T-helper 17 cell (primary cell): ENCODE measurements around the gene MYBPC3. TPM values are rescaled to one million over a fixed set of nuclear protein-coding genes. Genes with fewer than 3 reads are reported as not detected.

ENCODE experiments used
- ATAC-seq: fragments of 150-1000 bp; cut with Tn5 transposase; 2 replicates; pipeline ENCODE4 v1.10.0; 2021; ENCODE audit warnings: mild to moderate bottlenecking, moderate library complexity
- DNase-seq, 3 donors: peaks; one replicate each; pipeline versions ENCODE4 v3.0.0 to v3.0.0-alpha.2; 2020 to 2021
- H3K9me3 ChIP-seq: one replicate; pipeline ENCODE4 v1.7.0; 2013; ENCODE audit warnings: low read length, mild to moderate bottlenecking; ENCODE audit not compliant: control insufficient read depth, poor library complexity, severe bottlenecking
- H3K27ac Mint-ChIP-seq: one replicate; pipeline ENCODE4 v1.8.0; 2022; ENCODE audit warnings: mild to moderate bottlenecking, moderate library complexity, mixed read lengths
- H3K27me3 Mint-ChIP-seq: one replicate; pipeline ENCODE4 v1.8.0; 2022; ENCODE audit warnings: mixed read lengths
- H3K36me3 Mint-ChIP-seq: one replicate; pipeline ENCODE4 v1.8.0; 2022; ENCODE audit warnings: low read depth, mixed read lengths
- H3K4me1 Mint-ChIP-seq: one replicate; pipeline ENCODE4 v1.8.0; 2022; ENCODE audit warnings: mild to moderate bottlenecking, mixed read lengths
- H3K4me3 Mint-ChIP-seq: one replicate; pipeline ENCODE4 v1.8.0; 2022; ENCODE audit warnings: mild to moderate bottlenecking, moderate library complexity, mixed read lengths
- total RNA-seq, 4 donors: library from RNA in 2 of 4; stranded (reverse) in 2 of 4; gene quantifications; one replicate each; pipeline ENCODE4 v1.2.3 and lab custom pipeline; 2022 to 2026

MYBPC3 gene
- total RNA-seq, 2 donors from 2014 or later: 0.10 TPM; not detected in 1

- Mint-ChIP-seq H3K4me3 (no peak overlapping the region), H3K4me1 (peaks cover 5% of the 10 kb centered on the region), H3K27me3 (no peaks in the 10 kb centered on the region), H3K36me3 (no peaks in the 10 kb centered on the region), H3K27ac (no peak overlapping the region)
- ATAC-seq (no peak), DNase-seq (no peak)
- no peaks in the 10 kb centered on the region for H3K9me3 ChIP-seq
Observed at GRCh38 chr11:47359162-47359561, 6.7 kb upstream of the MYBPC3 start.

DNA sequence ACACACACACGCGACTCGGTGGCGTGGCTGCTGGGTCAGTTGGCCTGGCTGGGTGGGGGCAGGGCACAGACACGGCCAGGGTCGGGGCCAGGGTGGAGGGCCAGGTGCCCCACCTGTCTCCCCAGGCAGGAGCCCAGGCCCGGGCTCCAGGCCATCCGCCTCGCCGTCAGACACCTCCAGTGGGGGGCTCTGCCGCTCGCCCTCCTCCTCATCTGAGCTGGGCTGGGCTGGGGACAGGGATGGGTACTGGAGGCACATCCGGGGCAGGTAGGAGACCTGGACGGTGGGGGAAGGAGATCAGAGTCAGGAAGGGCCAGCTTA is 6.2 kb upstream of the MYBPC3 start:
- H3K9me3 ChIP-seq: no peaks in the 10 kb centered on the region
- Mint-ChIP-seq H3K4me3 (no peak overlapping the region), H3K4me1 (peaks cover 5% of the 10 kb centered on the region), H3K27me3 (no peaks in the 10 kb centered on the region), H3K27ac (no peak overlapping the region), H3K36me3 (no peaks in the 10 kb centered on the region)
- ATAC-seq (no peak), DNase-seq (no peak)

GRCh38 chr11:47357985-47358730 is 5.7 kb upstream of the MYBPC3 start:
- no peak for DNase-seq
- ATAC-seq: no peak
- peaks cover 5% of the 10 kb centered on the region for H3K4me1 Mint-ChIP-seq
- no peaks in the 10 kb centered on the region for H3K27me3 Mint-ChIP-seq
- H3K9me3 ChIP-seq: no peaks in the 10 kb centered on the region
- no peaks in the 10 kb centered on the region for H3K36me3 Mint-ChIP-seq
- no peak overlapping the region for H3K27ac Mint-ChIP-seq
- no peak overlapping the region for H3K4me3 Mint-ChIP-seq

DNA sequence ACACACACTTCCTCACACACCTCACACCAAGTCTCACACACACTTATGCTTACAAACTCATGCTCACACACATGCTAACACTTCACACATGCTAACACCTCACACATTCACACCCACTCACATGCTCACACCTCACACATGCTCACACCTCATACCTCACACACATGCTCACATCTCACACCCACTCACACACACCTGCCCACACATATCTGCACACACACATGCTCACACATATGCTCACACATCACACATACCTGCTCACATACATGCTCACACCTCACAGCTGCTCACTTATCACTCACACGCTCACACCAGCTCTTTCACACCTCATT is 4.5 kb upstream of the MYBPC3 start:
- Mint-ChIP-seq H3K4me1 (peaks cover 5% of the 10 kb centered on the region), H3K27me3 (no peaks in the 10 kb centered on the region), H3K4me3 (no peak overlapping the region), H3K36me3 (no peaks in the 10 kb centered on the region), H3K27ac (no peak overlapping the region)
- H3K9me3 ChIP-seq: no peaks in the 10 kb centered on the region
- ATAC-seq (no peak), DNase-seq (no peak)

GRCh38 chr11:47356129-47356997 is 3.9 kb upstream of the MYBPC3 start:
- Mint-ChIP-seq H3K4me1 (peaks cover 5% of the 10 kb centered on the region), H3K4me3 (no peak overlapping the region), H3K27me3 (no peaks in the 10 kb centered on the region), H3K36me3 (no peaks in the 10 kb centered on the region), H3K27ac (no peak overlapping the region)
- no peaks in the 10 kb centered on the region for H3K9me3 ChIP-seq
- DNase-seq: no peak
- ATAC-seq: no peak

DNA sequence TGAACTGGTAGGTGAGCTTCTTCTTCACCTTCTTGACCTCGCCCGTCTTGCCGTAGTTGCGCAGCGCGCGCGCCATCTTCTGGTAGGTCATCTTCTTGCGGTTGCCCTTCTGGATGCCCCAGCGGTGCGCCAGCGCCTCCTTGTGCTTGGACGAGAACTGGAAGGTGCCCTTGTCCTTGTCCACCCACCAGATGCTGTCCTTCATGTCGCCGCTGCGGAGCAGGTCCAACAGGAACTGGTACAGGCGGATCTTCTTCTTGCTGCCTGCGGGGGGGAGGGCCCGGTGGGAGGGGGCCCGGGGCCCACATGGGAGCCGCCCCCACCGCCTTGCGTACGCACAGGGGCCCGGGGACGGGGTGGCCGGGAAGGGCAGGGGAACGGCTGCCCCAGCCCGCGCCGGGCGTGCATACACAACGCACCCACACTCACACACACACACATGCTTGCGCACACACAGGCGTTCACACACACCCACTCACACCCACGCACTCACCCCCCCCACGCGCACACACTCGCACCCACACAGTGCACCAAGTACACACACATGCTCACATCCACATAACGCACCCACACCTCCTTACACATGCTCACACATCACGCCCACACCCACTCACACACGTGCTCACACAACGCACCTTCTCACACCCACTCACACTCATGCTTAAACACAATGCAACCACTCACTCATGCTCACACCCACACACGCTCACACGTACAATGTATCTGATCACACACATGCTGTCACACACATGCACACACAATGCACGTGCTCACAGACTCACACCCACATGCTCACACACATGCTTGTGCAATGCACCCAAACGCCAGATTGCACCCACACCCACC is 3.0 kb upstream of the MYBPC3 start:
- H3K9me3 ChIP-seq: no peaks in the 10 kb centered on the region
- DNase-seq (no peak), ATAC-seq (no peak)
- Mint-ChIP-seq H3K4me3 (no peak overlapping the region), H3K4me1 (peaks cover 3% of the 10 kb centered on the region), H3K27ac (no peak overlapping the region), H3K27me3 (no peaks in the 10 kb centered on the region), H3K36me3 (no peaks in the 10 kb centered on the region)

- no peak overlapping the region for H3K27ac Mint-ChIP-seq
- H3K9me3 ChIP-seq: no peaks in the 10 kb centered on the region
- peaks cover 3% of the 10 kb centered on the region for H3K4me1 Mint-ChIP-seq
- DNase-seq (no peak), ATAC-seq (no peak)
- no peaks in the 10 kb centered on the region for H3K27me3 Mint-ChIP-seq
- H3K36me3 Mint-ChIP-seq: no peaks in the 10 kb centered on the region
- H3K4me3 Mint-ChIP-seq: no peak overlapping the region
Observed at GRCh38 chr11:47354913-47355282, 2.4 kb upstream of the MYBPC3 start.

DNA sequence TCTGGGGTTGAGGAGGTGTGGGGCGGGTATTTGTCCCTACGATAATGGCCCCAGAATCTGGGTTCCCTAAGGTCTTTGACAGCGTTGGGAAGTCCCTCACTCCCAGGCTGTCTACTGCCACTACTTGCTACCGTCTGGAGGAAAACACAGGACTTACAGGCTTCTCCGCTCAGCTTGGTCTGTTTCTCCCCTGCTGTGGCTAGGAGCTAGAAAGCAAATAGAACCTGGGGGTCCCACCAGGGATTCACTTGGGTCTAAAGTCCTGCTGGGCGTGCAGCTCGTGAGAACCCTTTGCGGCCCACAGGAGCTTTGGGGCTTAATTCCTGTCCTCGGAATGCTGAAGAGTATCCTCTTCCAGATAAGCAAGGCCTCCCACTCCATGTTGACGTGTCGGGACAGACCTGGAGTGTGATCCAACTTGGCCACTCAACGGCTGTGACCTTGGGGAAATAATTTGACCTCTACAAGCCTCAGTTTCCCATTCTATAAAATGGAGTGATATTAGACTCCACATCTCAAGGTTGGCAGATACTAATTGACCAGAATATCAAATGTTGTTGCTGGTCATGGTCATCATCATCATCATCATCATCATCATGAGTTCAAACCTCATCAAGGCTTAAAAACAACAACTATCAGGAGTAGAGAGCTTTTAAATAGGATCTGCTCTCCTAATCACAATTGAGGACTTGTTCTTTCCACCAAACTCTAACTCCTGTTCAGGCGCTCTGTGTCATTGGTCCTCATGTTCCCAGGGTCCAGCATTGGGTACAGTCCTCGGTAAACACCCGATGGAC is 1.7 kb upstream of the MYBPC3 start:
- H3K27ac Mint-ChIP-seq: no peak overlapping the region
- ATAC-seq: no peak

GRCh38 chr11:47351156-47352126 is 1.1 kb downstream of the MYBPC3 start:
- Mint-ChIP-seq H3K4me1 (no peaks in the 10 kb centered on the region), H3K4me3 (no peak overlapping the region), H3K27me3 (no peaks in the 10 kb centered on the region), H3K27ac (no peak overlapping the region), H3K36me3 (no peaks in the 10 kb centered on the region)
- DNase-seq (no peak), ATAC-seq (no peak)
- no peaks in the 10 kb centered on the region for H3K9me3 ChIP-seq

More for the DNA sequence above, 1.7 kb upstream of the MYBPC3 start:
- no peaks in the 10 kb centered on the region for H3K9me3 ChIP-seq
- Mint-ChIP-seq H3K4me3 (no peak overlapping the region), H3K4me1 (peaks cover 1% of the 10 kb centered on the region), H3K36me3 (no peaks in the 10 kb centered on the region), H3K27me3 (no peaks in the 10 kb centered on the region)
- DNase-seq: no peak

DNA sequence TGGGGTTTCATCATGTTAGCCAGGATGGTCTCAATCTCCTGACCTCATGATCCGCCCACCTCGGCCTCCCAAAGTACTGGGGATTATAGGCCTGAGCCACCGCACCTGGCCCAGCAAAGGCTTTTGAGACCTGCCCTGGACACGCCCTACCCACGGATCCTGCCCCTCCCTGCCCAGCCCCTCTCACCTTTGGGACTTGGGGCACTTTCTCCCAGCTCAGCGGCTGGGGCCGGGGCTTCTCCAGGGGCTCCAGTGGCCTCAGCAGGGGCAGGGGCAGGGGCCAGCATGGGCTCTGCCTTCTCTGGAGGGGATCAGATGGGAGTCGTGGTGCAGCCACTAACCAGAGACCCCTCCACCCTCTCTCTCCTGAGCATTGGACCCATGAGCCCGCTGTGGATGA is 2.2 kb downstream of the MYBPC3 start:
- Mint-ChIP-seq H3K27me3 (no peaks in the 10 kb centered on the region), H3K4me3 (no peak overlapping the region), H3K4me1 (no peaks in the 10 kb centered on the region), H3K27ac (no peak overlapping the region), H3K36me3 (no peaks in the 10 kb centered on the region)
- ATAC-seq (no peak), DNase-seq (no peak)
- H3K9me3 ChIP-seq: no peaks in the 10 kb centered on the region

DNA sequence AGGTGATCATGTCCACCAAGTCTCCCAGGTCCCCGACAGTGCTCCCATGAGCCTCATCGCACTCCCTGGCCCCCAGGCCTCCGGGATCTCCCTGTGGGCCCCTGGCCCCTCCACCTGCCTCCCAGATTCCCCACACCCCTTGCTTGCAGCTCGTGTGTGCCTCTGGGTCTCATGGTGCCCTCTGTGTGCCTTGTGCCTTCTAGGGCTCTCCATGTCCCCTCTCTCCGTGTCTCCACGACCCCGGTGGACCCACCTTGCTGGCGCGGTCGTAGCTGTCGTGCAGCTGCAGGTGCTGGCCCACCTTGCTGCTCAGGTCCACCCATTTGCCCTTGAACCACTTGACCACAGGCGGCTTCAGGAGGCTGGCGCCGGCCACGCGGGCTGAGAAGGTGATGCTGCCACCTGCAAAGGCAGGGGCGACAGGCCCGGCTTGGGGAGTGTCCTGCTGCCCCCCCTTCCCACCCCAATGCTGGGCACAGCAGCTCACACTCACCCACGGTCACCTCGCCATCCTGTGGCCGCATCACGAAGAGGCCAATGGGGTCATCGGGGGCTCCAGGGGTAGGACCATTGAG is 2.9 kb downstream of the MYBPC3 start:
- no peaks in the 10 kb centered on the region for H3K27me3 Mint-ChIP-seq
- H3K4me1 Mint-ChIP-seq: no peaks in the 10 kb centered on the region
- no peak overlapping the region for H3K4me3 Mint-ChIP-seq
- H3K9me3 ChIP-seq: no peaks in the 10 kb centered on the region
- ATAC-seq: no peak
- no peaks in the 10 kb centered on the region for H3K36me3 Mint-ChIP-seq
- no peak overlapping the region for H3K27ac Mint-ChIP-seq
- DNase-seq: no peak

GRCh38 chr11:47348859-47349258 is 3.6 kb downstream of the MYBPC3 start:
- no peaks in the 10 kb centered on the region for H3K36me3 Mint-ChIP-seq
- no peaks in the 10 kb centered on the region for H3K9me3 ChIP-seq
- H3K27me3 Mint-ChIP-seq: no peaks in the 10 kb centered on the region
- no peak overlapping the region for H3K27ac Mint-ChIP-seq
- H3K4me3 Mint-ChIP-seq: no peak overlapping the region
- DNase-seq: no peak
- ATAC-seq: no peak
- H3K4me1 Mint-ChIP-seq: no peaks in the 10 kb centered on the region
